Subcutaneous abdominal adipose tissue (tissue), 5 donors: ENCODE data around the gene CEBPE.

Experiments
- H3K27ac ChIP-seq: one replicate; pipeline ENCODE4 v1.7.0; 2013; ENCODE audit warnings: low read depth, mild to moderate bottlenecking, inconsistent platforms, low read length, moderate library complexity
- H3K27me3 ChIP-seq, 5 donors: one replicate each; pipeline ENCODE4 v1.7.0; 2013; ENCODE audit warnings: low read length in 5 of 5, inconsistent platforms in 1 of 5; ENCODE audit not compliant: control insufficient read depth in 5 of 5, insufficient read depth in 4 of 5
- H3K36me3 ChIP-seq, 5 donors: one replicate each; pipeline ENCODE4 v1.7.0; 2013; ENCODE audit warnings: low read length in 5 of 5; ENCODE audit not compliant: control insufficient read depth in 5 of 5, insufficient read depth in 5 of 5
- H3K4me1 ChIP-seq, 5 donors: one replicate each; pipeline ENCODE4 v1.7.0; 2013; ENCODE audit warnings: low read length in 5 of 5, mild to moderate bottlenecking in 3 of 5, moderate library complexity in 1 of 5; ENCODE audit not compliant: control insufficient read depth in 5 of 5, insufficient read depth in 5 of 5
- H3K4me3 ChIP-seq, 5 donors: one replicate each; pipeline ENCODE4 v1.7.0; 2013; ENCODE audit warnings: low read length in 5 of 5, low read depth in 1 of 5
- H3K9ac ChIP-seq, 5 donors: one replicate each; pipeline ENCODE4 v1.7.0; 2013; ENCODE audit warnings: low read length in 5 of 5, mild to moderate bottlenecking in 4 of 5, moderate library complexity in 3 of 5
- H3K9me3 ChIP-seq, 5 donors: one replicate each; pipeline ENCODE4 v1.7.0; 2013; ENCODE audit warnings: low read length in 5 of 5; ENCODE audit not compliant: control insufficient read depth in 5 of 5
- donor health status: healthy.
- donor health status: healthy.
- donor health status: healthy.
- donor health status: healthy.
- donor health status: healthy.

CEBPE gene

GRCh38 chr14:23106747-23107045 is 12.4 kb downstream of the CEBPE start:
- peaks cover 1 to 13% (median 7%) of the 10 kb centered on the region in 5 donors for H3K4me1 ChIP-seq
- no peak overlapping the region for H3K27ac ChIP-seq
- H3K36me3 ChIP-seq, result no peaks in the 10 kb centered on the region
- H3K27me3 ChIP-seq, result peaks cover 0 to 6% (median 3%) of the 10 kb centered on the region in 5 donors
- H3K9me3 ChIP-seq, result no peaks in the 10 kb centered on the region
- H3K4me3 ChIP-seq, result no peak overlapping the region
- no peak overlapping the region for H3K9ac ChIP-seq

- Histone ChIP-seq H3K27me3 (no peaks in the 10 kb centered on the region), H3K4me1 (peaks cover 0 to 13% (median 7%) of the 10 kb centered on the region in 5 donors), H3K9ac (no peak overlapping the region), H3K36me3 (no peaks in the 10 kb centered on the region), H3K4me3 (no peak overlapping the region), H3K27ac (no peak overlapping the region), H3K9me3 (no peaks in the 10 kb centered on the region)
These were observed 13.7 kb downstream of the CEBPE start for GRCh38 chr14:23105348-23105824.

- Histone ChIP-seq H3K36me3 (peaks cover 0 to under 1% (median 0%) of the 10 kb centered on the region in 5 donors), H3K4me1 (peaks cover 0 to 13% (median 7%) of the 10 kb centered on the region in 5 donors), H3K9ac (peak within 1 kb of the TSS in 1 of 5 donors; percentile 7), H3K4me3 (no peak within 1 kb of the TSS), H3K27ac (no peak within 1 kb of the TSS), H3K27me3 (no peaks in the 10 kb centered on the region), H3K9me3 (no peaks in the 10 kb centered on the region)
These were observed 14.3 kb downstream of the CEBPE start, which contains the start of gene CIROP for GRCh38 chr14:23104591-23105347. CIROP (minus strand) TSS chr14:23104989; CDS start chr14:23104920, 69 bp downstream.

GRCh38 chr14:23104070-23104590 is 14.9 kb downstream of the CEBPE start:
- Histone ChIP-seq H3K27me3 (no peaks in the 10 kb centered on the region), H3K4me3 (no peak overlapping the region), H3K36me3 (peaks cover 0 to 6% (median 2%) of the 10 kb centered on the region in 5 donors), H3K9me3 (no peaks in the 10 kb centered on the region), H3K27ac (no peak overlapping the region), H3K4me1 (peaks cover 0 to 13% (median 7%) of the 10 kb centered on the region in 5 donors), H3K9ac (no peak overlapping the region)

- no peak overlapping the region for H3K27ac ChIP-seq
- H3K9ac ChIP-seq, result no peak overlapping the region
- H3K36me3 ChIP-seq, result peaks cover under 1 to 11% (median 4%) of the 10 kb centered on the region in 5 donors
- no peak overlapping the region for H3K4me3 ChIP-seq
- no peaks in the 10 kb centered on the region for H3K27me3 ChIP-seq
- H3K4me1 ChIP-seq, result peaks cover 0 to 13% (median 7%) of the 10 kb centered on the region in 5 donors
- H3K9me3 ChIP-seq, result no peaks in the 10 kb centered on the region
These were observed 15.5 kb downstream of the CEBPE start for GRCh38 chr14:23103581-23103980.

GRCh38 chr14:23102801-23103200 is 16.3 kb downstream of the CEBPE start:
- Histone ChIP-seq H3K9ac (no peak overlapping the region), H3K9me3 (no peaks in the 10 kb centered on the region), H3K27me3 (no peaks in the 10 kb centered on the region), H3K4me1 (peaks cover under 1 to 17% (median 12%) of the 10 kb centered on the region in 5 donors), H3K27ac (no peak overlapping the region), H3K4me3 (no peak overlapping the region), H3K36me3 (peaks cover 8 to 18% (median 10%) of the 10 kb centered on the region in 5 donors)

- Histone ChIP-seq H3K9ac (no peak overlapping the region), H3K4me1 (peaks cover 4 to 24% (median 18%) of the 10 kb centered on the region in 5 donors), H3K9me3 (no peaks in the 10 kb centered on the region), H3K27ac (no peak overlapping the region), H3K4me3 (no peak overlapping the region), H3K27me3 (no peaks in the 10 kb centered on the region), H3K36me3 (peaks cover 8 to 22% (median 14%) of the 10 kb centered on the region in 5 donors)
These were observed 16.9 kb downstream of the CEBPE start for GRCh38 chr14:23101986-23102625.

- Histone ChIP-seq H3K36me3 (peaks cover 8 to 22% (median 14%) of the 10 kb centered on the region in 5 donors), H3K9me3 (no peaks in the 10 kb centered on the region), H3K27me3 (no peaks in the 10 kb centered on the region), H3K9ac (no peak overlapping the region), H3K4me3 (no peak overlapping the region), H3K27ac (no peak overlapping the region), H3K4me1 (peaks cover 4 to 31% (median 25%) of the 10 kb centered on the region in 5 donors)
These were observed 17.7 kb downstream of the CEBPE start for GRCh38 chr14:23101213-23101970.

GRCh38 chr14:23099212-23099861 is 19.7 kb downstream of the CEBPE start:
- Histone ChIP-seq H3K9me3 (no peaks in the 10 kb centered on the region), H3K27me3 (no peaks in the 10 kb centered on the region), H3K4me1 (peaks cover 6 to 22% (median 22%) of the 10 kb centered on the region in 5 donors), H3K27ac (no peak overlapping the region), H3K4me3 (no peak overlapping the region), H3K36me3 (peaks cover 8 to 22% (median 14%) of the 10 kb centered on the region in 5 donors), H3K9ac (no peak overlapping the region)
